ENCODE data around the gene ANKFN1. TPM values are rescaled to one million over a fixed set of nuclear protein-coding genes. Genes with fewer than 3 reads are reported as not detected.

ANKFN1 gene
- total RNA-seq, 4 donors from 2014 or later, result 0.67 to 0.94 TPM; not detected in 2

DNA sequence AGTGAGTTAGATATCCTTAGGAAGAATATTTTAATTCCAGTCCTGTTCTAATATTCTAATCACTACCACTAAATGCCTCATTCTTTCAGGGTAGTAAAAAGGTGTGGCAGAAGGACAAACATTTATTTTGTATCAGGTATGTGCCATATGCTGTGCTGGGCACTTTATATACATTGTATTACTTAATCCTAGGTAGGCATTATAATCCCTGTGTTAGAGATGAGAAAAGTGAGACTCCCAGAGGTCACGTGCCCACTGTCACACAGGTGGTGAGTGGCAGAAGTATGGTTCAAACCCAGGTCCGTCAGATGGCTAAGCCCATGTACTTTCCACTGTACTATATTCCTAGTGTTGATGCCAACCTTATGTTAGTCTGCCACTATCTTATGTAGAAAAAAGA lies 335.5 kb downstream of the ANKFN1 start:
- TF ChIP-seq POLR2A (IDR thresholded peaks at IDR 0.05), result no peak
- no peak for TF ChIP-seq CTCF (IDR thresholded peaks at IDR 0.05)
- intact Hi-C loops (cut with DNase I), result no loop called here
- Histone ChIP-seq H3K27me3 (no peaks in the 10 kb centered on the region), H3K27ac (no peak overlapping the region), H3K36me3 (no peaks in the 10 kb centered on the region), H3K9me3 (no peaks in the 10 kb centered on the region), H3K4me1 (no peaks in the 10 kb centered on the region), H3K4me3 (replicated peaks in 1 of 3) (no peak overlapping the region)
- DNase-seq, result no peak
- WGBS, 2 donors, result 92 to 93% methylated on average over 2 of the region's 2 CpGs

DNA sequence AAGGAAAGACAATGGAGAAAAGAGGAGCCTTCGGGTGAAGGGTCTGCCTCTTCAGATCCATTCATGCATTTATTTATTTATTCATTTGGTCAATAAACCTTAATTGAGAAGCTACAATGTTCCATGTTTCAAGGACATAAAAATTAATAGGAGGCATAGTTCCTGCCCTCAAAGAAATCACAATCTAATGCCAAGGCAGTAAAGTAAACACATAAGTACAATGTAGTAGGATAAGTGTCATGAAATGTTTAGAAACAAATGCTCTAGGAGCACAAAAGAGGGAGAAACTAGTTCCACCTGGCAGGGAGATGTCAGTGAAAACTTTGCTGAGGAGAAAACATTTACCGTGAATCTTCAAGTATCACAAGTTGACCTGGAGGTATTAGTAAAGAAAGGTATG lies 336.7 kb downstream of the ANKFN1 start:
- TF ChIP-seq POLR2A (IDR thresholded peaks at IDR 0.05) (no peak), CTCF (IDR thresholded peaks at IDR 0.05) (no peak)
- DNase-seq, result no peak
- Histone ChIP-seq H3K9me3 (no peaks in the 10 kb centered on the region), H3K36me3 (no peaks in the 10 kb centered on the region), H3K4me1 (no peaks in the 10 kb centered on the region), H3K4me3 (replicated peaks in 1 of 3) (no peak overlapping the region), H3K27ac (no peak overlapping the region), H3K27me3 (no peaks in the 10 kb centered on the region)
- intact Hi-C loops (cut with DNase I), result no loop called here
- WGBS, 2 donors, result 27 to 38% methylated on average over 2 of the region's 2 CpGs

DNA sequence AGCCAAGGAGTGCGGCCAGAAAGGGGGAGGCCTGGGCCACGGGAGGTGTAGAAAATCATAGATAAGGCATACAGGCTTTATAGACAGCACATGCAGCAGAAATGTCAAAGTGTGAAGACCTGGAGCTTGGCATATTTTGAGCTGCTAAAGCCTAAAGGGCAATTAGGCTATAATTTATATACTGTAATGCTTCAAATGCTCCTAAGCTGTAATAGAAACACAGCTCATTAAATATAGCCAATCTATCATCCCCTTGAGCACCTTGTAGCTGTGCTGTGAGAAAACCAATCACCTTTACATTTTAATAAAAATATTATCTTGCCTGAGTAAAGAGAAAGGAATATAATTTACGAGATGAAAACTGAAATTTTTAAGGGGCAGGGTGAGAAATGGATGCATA lies 342.3 kb downstream of the ANKFN1 start:
- Histone ChIP-seq H3K36me3 (no peaks in the 10 kb centered on the region), H3K27me3 (no peaks in the 10 kb centered on the region), H3K4me1 (no peaks in the 10 kb centered on the region), H3K4me3 (replicated peaks in 1 of 3) (no peak overlapping the region), H3K27ac (no peak overlapping the region), H3K9me3 (no peaks in the 10 kb centered on the region)
- no peak for DNase-seq
- 73 to 77% methylated on average over 3 of the region's 3 CpGs for WGBS, 2 donors
- TF ChIP-seq CTCF (IDR thresholded peaks at IDR 0.05) (no peak), POLR2A (IDR thresholded peaks at IDR 0.05) (no peak)
- intact Hi-C loops (cut with DNase I), result no loop called here

GRCh38 chr17:56497132-56497531 lies 343.9 kb downstream of the ANKFN1 start:
- Histone ChIP-seq H3K27me3 (no peaks in the 10 kb centered on the region), H3K36me3 (no peaks in the 10 kb centered on the region), H3K27ac (no peak overlapping the region), H3K4me3 (replicated peaks in 1 of 3) (no peak overlapping the region), H3K9me3 (no peaks in the 10 kb centered on the region), H3K4me1 (peaks cover 0 to 4% of the 10 kb centered on the region in 2 donors)
- intact Hi-C loops (cut with DNase I), result no loop called here
- WGBS, 2 donors, result 61 to 67% methylated on average over 2 of the region's 2 CpGs
- no peak for DNase-seq
- TF ChIP-seq CTCF (IDR thresholded peaks at IDR 0.05) (no peak), POLR2A (IDR thresholded peaks at IDR 0.05) (no peak)

DNA sequence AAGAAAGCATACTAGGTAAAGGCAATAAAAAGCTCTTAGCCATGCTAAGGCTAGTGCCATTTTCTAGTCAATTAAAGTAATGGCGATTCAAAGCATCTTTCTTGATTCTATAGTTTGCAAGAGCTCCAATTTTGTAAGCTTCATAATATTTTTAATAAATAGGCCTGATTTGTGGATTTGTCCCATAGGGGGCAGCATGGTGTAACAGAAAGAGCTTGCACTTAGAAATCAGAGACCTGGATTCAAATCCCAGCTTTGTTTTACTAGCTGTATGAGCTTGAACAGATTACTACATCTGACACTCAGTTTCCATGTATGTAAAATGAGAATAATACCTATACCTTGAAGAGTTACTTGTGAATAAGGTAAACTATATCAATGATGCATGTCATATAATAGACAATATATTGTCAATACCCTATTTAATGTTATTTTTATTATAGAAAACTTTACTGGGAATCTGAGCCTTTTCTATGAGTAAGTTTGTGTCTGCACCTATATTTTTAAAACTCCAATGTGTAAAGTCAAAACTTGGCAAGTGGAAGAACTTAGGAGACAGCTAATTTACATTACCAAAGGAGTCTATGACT lies 346.6 kb downstream of the ANKFN1 start:
- intact Hi-C loops (cut with DNase I), result no loop called here
- no peaks in the 10 kb centered on the region for H3K9me3 ChIP-seq
- no peaks in the 10 kb centered on the region for H3K27me3 ChIP-seq
- DNase-seq, result no peak
- no peak overlapping the region for H3K27ac ChIP-seq
- WGBS, 2 donors, result 77 to 79% methylated on average over 1 of the region's 1 CpG
- peaks cover 0 to 9% of the 10 kb centered on the region in 2 donors for H3K4me1 ChIP-seq
- H3K4me3 ChIP-seq (replicated peaks in 1 of 3), result no peak overlapping the region
- no peaks in the 10 kb centered on the region for H3K36me3 ChIP-seq
- TF ChIP-seq POLR2A (IDR thresholded peaks at IDR 0.05), result no peak
- peak in 2 of 6 experiments; percentile 4 to 26 for TF ChIP-seq CTCF (IDR thresholded peaks at IDR 0.05)
